Left forelimb (tissue), 1 donor: Measurements from ENCODE around the gene APP.

Source experiments
- DNase-seq: peaks from one replicate; pipeline ENCODE4 v3.0.0-alpha.2; 2018; ENCODE audit warnings: low spot score

Gene APP

GRCh38 chr21:25863031-25863430, 307.5 kb downstream of the APP start:
- no peak for DNase-seq

- DNase-seq: no peak
Measured at GRCh38 chr21:25862596-25862995, 308.0 kb downstream of the APP start.

GRCh38 chr21:25862112-25862511, 308.5 kb downstream of the APP start:
- DNase-seq: no peak

- no peak for DNase-seq
Measured at GRCh38 chr21:25859235-25859929, 311.2 kb downstream of the APP start.

GRCh38 chr21:25858325-25858724, 312.2 kb downstream of the APP start:
- DNase-seq: no peak

- DNase-seq: no peak
Measured at GRCh38 chr21:25857308-25858074, 313.1 kb downstream of the APP start.

- no peak for DNase-seq
Measured at GRCh38 chr21:25855576-25855975, 315.0 kb downstream of the APP start.

GRCh38 chr21:25850126-25850842, 320.3 kb downstream of the APP start:
- DNase-seq: no peak

GRCh38 chr21:25848309-25848708, 322.3 kb downstream of the APP start:
- no peak for DNase-seq

- no peak for DNase-seq
Measured at GRCh38 chr21:25845729-25846256, 324.8 kb downstream of the APP start.

GRCh38 chr21:25842925-25843324, 327.6 kb downstream of the APP start:
- no peak for DNase-seq

- DNase-seq: no peak
Measured at GRCh38 chr21:25838809-25839208, 331.8 kb downstream of the APP start.

GRCh38 chr21:25837533-25838265, 332.9 kb downstream of the APP start:
- no peak for DNase-seq

- DNase-seq: no peak
Measured at GRCh38 chr21:25836396-25836795, 334.2 kb downstream of the APP start.

GRCh38 chr21:25834381-25834780, 336.2 kb downstream of the APP start:
- DNase-seq: no peak

- DNase-seq: no peak
Measured at GRCh38 chr21:25831300-25831960, 339.1 kb downstream of the APP start.
